Adrenal gland (tissue), 12 donors: ENCODE data around the gene CLASP1. TPM values are rescaled to one million over a fixed set of nuclear protein-coding genes. Genes with fewer than 3 reads are reported as not detected.
A peak's percentile ranks its signal among the peaks of the same experiment; 100 is the strongest.

ENCODE experiments used
- DNase-seq, 7 donors: peaks; one replicate each; pipeline ENCODE4 v3.0.0-alpha.2; 2019 to 2020
- H3K27ac ChIP-seq, 5 donors: fragments of 200-600 bp; sonication (generic) in 4 of 5; 1 replicate in 3 of 5; 2 replicates in 2 of 5; pipeline versions ENCODE4 v1.5.1 to v1.8.0; 2016 to 2020; ENCODE audit warnings: mild to moderate bottlenecking in 1 of 5
- H3K27me3 ChIP-seq: fragments of 200-600 bp; 2 replicates; pipeline ENCODE4 v1.8.0; 2021
- H3K36me3 ChIP-seq, 2 donors: fragments of 200-600 bp; replicated peaks in 1 of 2; 1 replicate in 1 of 2; 2 replicates in 1 of 2; pipeline versions ENCODE4 v1.5.1 to v1.8.0; 2018 to 2022
- H3K4me1 ChIP-seq, 2 donors: fragments of 200-600 bp; replicated peaks in 1 of 2; 1 replicate in 1 of 2; 2 replicates in 1 of 2; pipeline versions ENCODE4 v1.5.1 to v1.8.0; 2018 to 2021
- H3K4me3 ChIP-seq, 4 donors: fragments of 200-600 bp; sonication (generic) in 3 of 4; one replicate each; pipeline ENCODE4 v1.5.1; 2016 to 2018
- H3K9me3 ChIP-seq, 3 donors: fragments of 200-600 bp; sonication (generic) in 1 of 3; replicated peaks in 1 of 3; 1 replicate in 2 of 3; 2 replicates in 1 of 3; pipeline versions ENCODE4 v1.5.1 to v1.8.0; 2016 to 2021
- POLR2A ChIP-seq, 2 donors: fragments of 450-650 bp; IDR thresholded peaks; one replicate each; pipeline ENCODE4 v1.6.1; 2017; ENCODE audit warnings: antibody characterized with exemption in 2 of 2, mild to moderate bottlenecking in 2 of 2, moderate library complexity in 1 of 2
- WGBS, 4 donors: extraction: QIAGEN DNeasy Blood & Tissue Kit in 2 of 4; methylation state at CpG; one replicate each; pipeline versions ENCODE4 v1.1.5 to v1.1.7; 2013 to 2017; 5-methylcytosine and 5-hydroxymethylcytosine counted together
- intact Hi-C, 2 donors: fragments of 100-400 bp; cut with DNase I; formaldehyde crosslinking; loops; one replicate each; pipeline versions ENCODE4 v1.14.1 to v1.15.0; 2022 to 2023
- polyA plus RNA-seq, 3 donors: library from polyadenylated mRNA; stranded (reverse); fragments of 200-250 nt in 2 of 3; fragments of 350-450 nt in 1 of 3; fragmentation: Illumina TruSeq in 1 of 3; extraction: RNeasy Lipid Tissue Mini Kit (QIAGEN cat#74804) in 1 of 3; gene quantifications; one replicate each; pipeline ENCODE4 v1.2.3, GENCODE V29; 2013 to 2014
- total RNA-seq, 9 donors: library from RNA; depleted of rRNA in 4 of 9; stranded (reverse); fragments of >200 nt in 4 of 9; fragments of 120-200 nt in 1 of 9; fragmentation: NEBNext Ultra II Directional in 1 of 9; extraction: Animal tissue kit (Norgen Biotek cat#: 25700) in 1 of 9; gene quantifications; one replicate each; pipeline versions ENCODE4 v1.1.0 to v1.2.4, GENCODE V29; 2013 to 2023
- TF ChIP-seq, protein P1 (sequence below), 6 experiments: fragments of 450-650 bp in 4 of 6; fragments of 200-600 bp in 2 of 6; sonication (generic) in 1 of 6; IDR thresholded peaks; 1 replicate in 5 of 6; 2 replicates in 1 of 6; pipeline versions ENCODE4 v1.5.1 to v1.8.0; 2016 to 2021; ENCODE audit warnings: antibody characterized with exemption in 6 of 6, mild to moderate bottlenecking in 2 of 6, moderate library complexity in 1 of 6
- donor health status: healthy with polysubstance abuse.
- donor health status: Bipolar disorder and iron deficiency.
- donor health status: DM: yes; HTN: yes; CAD: no.
- donor health status: DM: no; HTN: no; CAD: no.
- donor health status: DM: no; HTN: no; CAD: no.
- donor health status: DM: yes; HTN: yes; CAD: no.

Gene CLASP1
- total and polyA plus RNA-seq, 12 donors: 14.9 to 66.1 (median 53.4) TPM

DNA sequence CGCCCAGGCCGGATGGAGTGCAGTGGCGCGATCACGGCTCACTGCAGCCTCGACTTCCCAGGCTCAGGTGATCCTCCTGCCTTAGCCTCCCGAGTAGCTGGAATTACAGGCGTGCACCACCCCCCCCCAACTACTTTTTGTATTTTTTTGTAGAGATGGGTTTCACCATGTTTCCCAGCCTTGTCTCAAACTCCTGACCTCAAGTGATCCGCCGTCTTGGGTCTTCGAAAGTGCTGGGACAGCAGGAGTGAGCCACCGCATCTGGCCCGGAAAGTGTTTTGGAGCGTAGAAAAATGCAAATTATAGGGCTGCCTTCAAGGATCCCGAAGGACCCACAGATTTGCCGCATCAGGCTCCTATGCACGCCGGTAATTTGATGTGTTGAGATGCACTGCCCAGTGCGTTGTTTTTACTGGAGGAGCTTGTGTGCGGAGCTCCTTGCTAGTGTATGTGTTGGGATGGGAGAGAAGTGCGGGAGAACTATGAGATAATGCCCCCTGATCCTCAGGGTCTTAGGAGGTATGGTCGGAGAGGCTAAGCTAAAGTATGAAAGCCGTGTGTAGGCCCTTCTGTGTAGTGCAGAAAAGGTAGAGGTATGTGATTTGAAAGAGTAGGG lies 1.2 kb upstream of the CLASP1 start:
- TF ChIP-seq POLR2A (IDR thresholded peaks at IDR 0.05): no peak
- TF ChIP-seq, protein P1, sequence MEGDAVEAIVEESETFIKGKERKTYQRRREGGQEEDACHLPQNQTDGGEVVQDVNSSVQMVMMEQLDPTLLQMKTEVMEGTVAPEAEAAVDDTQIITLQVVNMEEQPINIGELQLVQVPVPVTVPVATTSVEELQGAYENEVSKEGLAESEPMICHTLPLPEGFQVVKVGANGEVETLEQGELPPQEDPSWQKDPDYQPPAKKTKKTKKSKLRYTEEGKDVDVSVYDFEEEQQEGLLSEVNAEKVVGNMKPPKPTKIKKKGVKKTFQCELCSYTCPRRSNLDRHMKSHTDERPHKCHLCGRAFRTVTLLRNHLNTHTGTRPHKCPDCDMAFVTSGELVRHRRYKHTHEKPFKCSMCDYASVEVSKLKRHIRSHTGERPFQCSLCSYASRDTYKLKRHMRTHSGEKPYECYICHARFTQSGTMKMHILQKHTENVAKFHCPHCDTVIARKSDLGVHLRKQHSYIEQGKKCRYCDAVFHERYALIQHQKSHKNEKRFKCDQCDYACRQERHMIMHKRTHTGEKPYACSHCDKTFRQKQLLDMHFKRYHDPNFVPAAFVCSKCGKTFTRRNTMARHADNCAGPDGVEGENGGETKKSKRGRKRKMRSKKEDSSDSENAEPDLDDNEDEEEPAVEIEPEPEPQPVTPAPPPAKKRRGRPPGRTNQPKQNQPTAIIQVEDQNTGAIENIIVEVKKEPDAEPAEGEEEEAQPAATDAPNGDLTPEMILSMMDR (IDR thresholded peaks at IDR 0.05): no peak
- intact Hi-C loops: loop anchor here in 1 of 2 donors (5.0 kb wide), 1 partner anchor 48 kb away; no protein-coding TSS in a partner anchor

DNA sequence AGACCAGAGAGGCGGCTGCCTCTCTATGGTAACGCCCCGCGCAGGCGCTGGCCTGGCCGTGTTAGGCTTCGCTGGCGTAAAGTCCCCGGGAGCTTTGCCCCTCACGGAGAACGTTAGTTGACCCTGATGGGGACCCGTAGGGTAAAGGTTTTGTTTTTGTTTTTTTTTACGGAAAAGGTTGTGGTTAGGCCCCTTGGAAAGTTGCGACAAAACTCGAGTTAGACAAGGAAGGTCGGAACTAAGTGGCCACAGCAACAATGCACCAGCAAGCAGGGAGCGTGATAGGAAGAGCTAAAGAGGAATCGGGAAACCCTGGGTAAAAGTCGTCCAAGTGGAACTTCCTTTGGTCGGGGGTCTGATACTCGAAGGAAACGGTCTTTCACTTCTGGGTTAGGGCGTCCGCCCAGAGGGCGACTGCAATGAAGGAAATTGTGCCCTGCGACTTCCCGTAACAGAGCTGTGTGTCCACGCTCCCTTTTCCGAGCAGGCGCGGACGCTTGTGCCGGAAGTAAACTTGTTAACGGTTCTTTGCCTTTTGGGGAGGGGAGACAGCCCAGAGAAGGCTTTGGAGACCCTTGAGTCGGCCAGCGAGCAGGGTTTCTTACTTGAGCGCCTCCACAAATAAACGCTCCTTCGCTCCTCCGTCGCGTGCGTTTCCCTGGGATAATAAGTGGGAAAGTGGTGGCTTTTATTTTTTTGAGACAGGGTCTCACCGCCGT lies 493 bp upstream of the CLASP1 start:
- Histone ChIP-seq H3K4me3 (peak overlapping the region; percentile 17 to 82 (median 68)), H3K9me3 (no peaks in the 10 kb centered on the region), H3K36me3 (no peaks in the 10 kb centered on the region), H3K4me1 (peaks cover 16 to 50% of the 10 kb centered on the region in 2 donors), H3K27me3 (no peaks in the 10 kb centered on the region), H3K27ac (peak overlapping the region; percentile 76 to 97 (median 92))
- DNase-seq: peak; percentile 96 to 99 (median 98)
- intact Hi-C loops: loop anchor here (5.0 to 10.0 kb wide), 3 partner anchors 47 to 117 kb away; partner anchors contain the start of gene RNU4ATAC (in 2 of the 2)
- TF ChIP-seq, protein P1 (IDR thresholded peaks at IDR 0.05): no peak
- TF ChIP-seq POLR2A (IDR thresholded peaks at IDR 0.05): no peak
- 0 to 1% (median 0%) methylated on average over 42 to 45 of the region's 45 CpGs for WGBS, 4 donors

More for the DNA sequence above, 1.2 kb upstream of the CLASP1 start:
- WGBS, 4 donors: 1 to 4% (median 1%) methylated on average over 21 to 23 of the region's 23 CpGs
- H3K27me3 ChIP-seq: no peaks in the 10 kb centered on the region
- H3K27ac ChIP-seq: peak overlapping the region; percentile 76 to 97 (median 92)
- peaks cover 14 to 43% of the 10 kb centered on the region in 2 donors for H3K4me1 ChIP-seq
- peak overlapping the region; percentile 17 to 82 (median 68) for H3K4me3 ChIP-seq
- no peaks in the 10 kb centered on the region for H3K36me3 ChIP-seq
- peak in 2 of 7 donors; percentile 12 to 16 for DNase-seq
- no peaks in the 10 kb centered on the region for H3K9me3 ChIP-seq

DNA sequence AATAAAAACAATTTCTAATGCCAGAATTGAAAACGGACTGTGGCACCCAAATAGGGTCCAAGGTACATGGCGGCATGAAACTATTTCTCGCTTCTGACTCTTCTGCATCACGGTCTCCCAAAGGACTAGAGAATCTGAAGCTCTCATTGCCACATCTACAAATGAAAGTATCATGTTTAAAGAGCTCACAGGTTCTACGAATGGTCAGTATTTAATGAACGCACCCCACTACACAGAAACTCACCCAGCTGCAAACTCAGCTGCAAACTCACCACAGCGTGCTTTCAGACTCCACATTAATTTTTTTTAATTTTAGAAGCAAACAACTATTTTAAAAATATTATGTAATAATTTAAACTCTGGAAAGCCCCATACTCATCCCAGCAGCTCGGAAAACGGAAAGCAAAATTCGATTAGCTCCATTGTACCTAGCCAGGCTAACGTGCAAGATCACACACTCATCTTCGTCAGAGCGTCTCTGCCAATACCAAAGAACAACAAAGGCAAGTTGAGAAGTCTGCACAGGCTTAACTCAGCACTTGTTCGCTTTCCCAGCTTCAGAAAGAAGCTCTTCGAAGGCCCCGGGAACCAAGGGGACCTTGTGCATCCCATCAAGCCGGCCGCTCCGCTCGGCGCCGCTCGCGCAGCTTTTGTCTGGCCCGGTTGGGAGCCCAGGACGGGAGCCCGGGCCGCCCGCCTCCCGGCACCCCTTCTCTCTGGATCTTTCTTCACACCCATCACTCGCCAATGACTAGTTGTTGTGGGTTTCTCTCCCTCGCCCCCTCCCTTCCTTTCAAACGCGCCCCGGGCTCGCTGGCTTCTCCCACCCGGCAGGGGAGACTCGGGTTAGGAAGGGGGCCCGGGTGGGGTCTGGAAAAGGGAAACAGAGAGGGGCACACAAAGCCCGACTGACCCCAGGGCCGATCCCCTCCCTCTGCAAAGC lies 785 bp downstream of the CLASP1 start:
- Histone ChIP-seq H3K4me1 (peaks cover 20 to 57% of the 10 kb centered on the region in 2 donors), H3K9me3 (no peaks in the 10 kb centered on the region), H3K27me3 (no peaks in the 10 kb centered on the region), H3K27ac (peak overlapping the region; percentile 76 to 97 (median 92)), H3K4me3 (peak overlapping the region; percentile 60 to 82 (median 68)), H3K36me3 (no peaks in the 10 kb centered on the region)
- DNase-seq: peak; percentile 48 to 77 (median 61)
- peak in 1 of 2 donors; percentile 50 for TF ChIP-seq POLR2A (IDR thresholded peaks at IDR 0.05)
- TF ChIP-seq, protein P1 (IDR thresholded peaks at IDR 0.05): no peak
- WGBS, 4 donors: 1 to 2% (median 1%) methylated on average over 32 to 41 of the region's 41 CpGs
- intact Hi-C loops: loop anchor here (5.0 to 10.0 kb wide), 2 partner anchors 114 to 116 kb away; partner anchors contain the start of gene RNU4ATAC (in 2 of the 2)
